Activated naive CD8-positive, alpha-beta T cell treated with anti-CD3 and anti-CD28 coated beads, Interleukin-2, amount 50 U/mL, for 24 hours (primary cell): ENCODE data around the gene KCNJ9.
A peak's percentile ranks its signal among the peaks of the same experiment; 100 is the strongest.
"Not testable (repeated sequence)": the region's sequence is repeated elsewhere in the genome, so short reads cannot be mapped to it uniquely, and the experiment has no call there.

ENCODE experiments used
- ATAC-seq: fragments of 150-1000 bp; cut with Tn5 transposase; one replicate; pipeline ENCODE4 v1.10.0; 2021
- DNase-seq: peaks from one replicate; pipeline ENCODE4 v3.0.0; 2021
- H3K27ac Mint-ChIP-seq: one replicate; pipeline ENCODE4 v1.8.0; 2021; ENCODE audit warnings: mild to moderate bottlenecking, mixed read lengths
- H3K27me3 Mint-ChIP-seq: one replicate; pipeline ENCODE4 v1.8.0; 2021; ENCODE audit warnings: mixed read lengths
- H3K36me3 Mint-ChIP-seq: one replicate; pipeline ENCODE4 v1.8.0; 2021; ENCODE audit warnings: low read depth, mixed read lengths
- H3K4me1 Mint-ChIP-seq: one replicate; pipeline ENCODE4 v1.8.0; 2021; ENCODE audit warnings: mixed read lengths
- H3K4me3 Mint-ChIP-seq: one replicate; pipeline ENCODE4 v1.8.0; 2021; ENCODE audit warnings: mild to moderate bottlenecking, moderate library complexity, mixed read lengths
- H3K9me3 Mint-ChIP-seq: one replicate; pipeline ENCODE4 v1.8.0; 2021; ENCODE audit warnings: mixed read lengths

The KCNJ9 gene

DNA sequence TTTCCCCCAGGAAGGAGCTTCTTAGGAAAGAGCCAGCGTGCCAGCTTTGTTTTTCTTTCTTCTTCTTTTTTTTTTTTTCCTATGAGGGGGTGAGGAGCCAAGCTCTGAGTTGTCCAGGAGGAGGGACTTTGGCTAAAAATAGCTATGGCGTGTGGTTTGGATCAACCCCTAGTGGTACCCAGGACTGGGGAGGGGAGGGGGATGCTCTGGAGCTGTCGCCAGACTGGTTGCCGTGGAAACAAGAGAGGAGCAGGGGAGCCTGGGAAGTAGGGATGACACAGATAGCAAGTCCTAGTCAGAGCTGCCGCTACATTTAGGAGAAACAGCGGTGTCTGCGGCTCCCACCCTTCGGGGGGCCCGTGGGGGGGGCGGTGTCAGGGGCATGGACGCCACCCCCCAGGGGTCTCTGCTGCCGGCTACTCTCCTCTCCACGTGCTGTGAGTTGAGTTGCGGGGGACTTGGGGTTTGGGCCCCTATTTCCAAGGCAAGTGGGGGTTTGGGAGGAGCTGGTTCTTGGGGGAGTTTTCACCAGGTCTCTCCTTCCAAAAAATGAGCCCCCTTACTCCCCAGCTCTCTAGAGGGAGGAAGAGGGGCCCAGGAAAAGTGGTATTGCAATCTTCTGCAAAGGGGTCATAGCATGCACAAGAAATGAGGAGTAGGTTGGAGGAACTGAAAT, at the start of gene KCNJ9:
Gene KCNJ9 (plus strand): TSS at position 278 of the 676 bp plus-strand sequence. CDS start 2,493 bp downstream, outside the sequence.
- Mint-ChIP-seq H3K27me3 (peaks cover 54% of the 10 kb centered on the region), H3K36me3 (peaks cover 13% of the 10 kb centered on the region), H3K4me3 (no peak within 1 kb of the TSS), H3K27ac (no peak within 1 kb of the TSS), H3K9me3 (no peaks in the 10 kb centered on the region), H3K4me1 (peaks cover 26% of the 10 kb centered on the region)
- ATAC-seq (no peak), DNase-seq (no peak)

DNA sequence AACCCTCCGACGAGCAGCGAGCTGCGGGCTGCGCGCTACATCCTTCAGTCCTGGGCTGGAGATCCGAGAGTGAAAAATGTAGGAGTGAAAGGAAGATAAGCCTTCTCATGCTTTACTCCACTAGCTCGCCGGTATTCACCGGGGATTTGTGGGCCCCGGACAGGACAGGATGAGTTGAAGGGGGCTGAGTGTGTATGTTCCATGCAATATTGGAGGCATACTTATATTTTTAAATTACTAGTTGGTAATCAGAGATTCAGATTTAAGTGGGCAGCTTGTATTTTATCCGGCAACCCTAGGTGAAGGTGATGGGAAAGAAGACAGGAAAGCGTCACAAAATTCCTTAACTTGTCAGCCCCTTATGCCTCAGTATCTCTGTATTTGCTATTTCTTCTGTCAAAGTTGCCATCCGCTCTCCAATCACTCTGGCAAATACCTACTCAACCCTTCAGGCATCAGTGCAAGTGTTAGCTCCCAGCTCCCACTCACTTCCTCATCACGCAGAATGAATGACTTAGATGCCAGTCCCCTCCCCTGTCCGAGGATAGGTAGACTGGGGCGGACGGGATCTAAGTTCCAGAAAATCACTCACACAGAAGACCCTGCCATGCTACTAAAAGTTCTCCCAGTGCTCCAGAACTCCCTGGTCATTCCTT, 49.0 kb upstream of the KCNJ9 start:
- peak; percentile 15 for DNase-seq
- Mint-ChIP-seq H3K4me1 (peaks cover 42% of the 10 kb centered on the region), H3K27ac (peak overlapping the region; percentile 84), H3K4me3 (peak overlapping the region; percentile 94), H3K27me3 (no peaks in the 10 kb centered on the region), H3K9me3 (no peaks in the 10 kb centered on the region), H3K36me3 (peaks cover 1% of the 10 kb centered on the region)
- no peak for ATAC-seq

DNA sequence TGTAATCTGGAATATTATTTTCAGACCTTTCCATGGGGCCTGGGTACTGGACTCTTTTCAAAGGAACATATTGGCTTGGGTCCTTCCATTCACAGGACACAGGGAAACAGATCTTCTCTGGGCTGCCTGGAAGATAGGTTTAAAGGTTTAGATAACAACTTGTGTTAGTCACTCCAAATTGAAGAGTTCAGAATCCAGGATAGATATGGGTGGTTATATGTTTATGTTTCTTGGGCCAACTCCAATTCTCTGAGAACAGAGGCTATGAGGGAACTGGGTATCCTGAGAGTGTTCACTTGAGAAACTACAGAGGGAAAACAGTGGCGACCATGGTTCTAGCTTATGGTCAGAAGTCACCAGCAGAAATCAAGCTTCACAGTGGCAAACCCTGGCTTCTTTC, 40.9 kb upstream of the KCNJ9 start:
- DNase-seq (no peak), ATAC-seq (no peak)
- Mint-ChIP-seq H3K9me3 (no peaks in the 10 kb centered on the region), H3K27ac (no peak overlapping the region), H3K36me3 (no peaks in the 10 kb centered on the region), H3K4me3 (no peak overlapping the region), H3K4me1 (no peaks in the 10 kb centered on the region), H3K27me3 (peaks cover under 1% of the 10 kb centered on the region)

DNA sequence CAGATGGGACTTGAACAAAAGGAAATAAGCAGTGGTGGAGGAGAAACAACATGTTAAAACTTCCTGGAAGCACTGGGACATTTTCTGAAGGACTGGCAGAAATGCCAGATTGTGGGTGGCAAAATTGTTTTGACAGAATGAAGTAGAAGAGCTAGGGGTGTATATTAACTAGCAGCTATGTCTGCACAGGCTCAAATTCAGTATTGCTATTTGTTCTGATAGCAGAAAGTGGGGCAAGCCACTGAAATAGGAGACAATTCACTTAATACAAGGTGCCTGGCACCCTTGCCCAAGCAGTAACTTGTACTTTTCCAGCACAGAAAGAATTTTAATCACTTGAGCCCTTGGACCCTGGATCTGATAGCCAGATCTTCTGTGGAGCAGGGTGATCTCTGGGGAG, 37.8 kb upstream of the KCNJ9 start:
- no peak overlapping the region for H3K4me3 Mint-ChIP-seq
- H3K9me3 Mint-ChIP-seq = no peaks in the 10 kb centered on the region
- H3K27ac Mint-ChIP-seq = no peak overlapping the region
- DNase-seq (no peak), ATAC-seq (no peak)
- H3K4me1 Mint-ChIP-seq = peaks cover 12% of the 10 kb centered on the region
- H3K27me3 Mint-ChIP-seq = peaks cover 4% of the 10 kb centered on the region
- no peaks in the 10 kb centered on the region for H3K36me3 Mint-ChIP-seq

DNA sequence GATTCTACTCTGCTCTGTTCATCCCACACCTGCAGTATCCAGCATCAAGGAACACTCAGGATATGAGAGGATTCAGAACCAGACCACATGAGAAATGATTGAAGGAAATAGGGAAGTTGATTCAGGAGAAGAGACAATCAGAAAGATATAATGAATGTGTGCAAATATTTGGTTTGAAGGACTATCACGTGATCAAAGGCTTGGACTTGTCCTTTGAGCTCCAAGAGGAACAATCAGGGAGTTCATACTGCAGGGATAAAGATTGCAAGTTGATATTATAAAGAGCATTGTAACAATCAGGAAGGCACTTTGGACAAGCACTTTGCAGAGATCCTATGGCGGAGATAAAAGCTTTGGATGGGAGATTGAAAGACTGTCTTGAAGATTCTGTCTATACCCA, 35.7 kb upstream of the KCNJ9 start:
- DNase-seq (no peak), ATAC-seq (no peak)
- peaks cover 12% of the 10 kb centered on the region for H3K4me1 Mint-ChIP-seq
- H3K27ac Mint-ChIP-seq = no peak overlapping the region
- H3K36me3 Mint-ChIP-seq = no peaks in the 10 kb centered on the region
- H3K9me3 Mint-ChIP-seq = no peaks in the 10 kb centered on the region
- no peak overlapping the region for H3K4me3 Mint-ChIP-seq
- peaks cover 10% of the 10 kb centered on the region for H3K27me3 Mint-ChIP-seq

DNA sequence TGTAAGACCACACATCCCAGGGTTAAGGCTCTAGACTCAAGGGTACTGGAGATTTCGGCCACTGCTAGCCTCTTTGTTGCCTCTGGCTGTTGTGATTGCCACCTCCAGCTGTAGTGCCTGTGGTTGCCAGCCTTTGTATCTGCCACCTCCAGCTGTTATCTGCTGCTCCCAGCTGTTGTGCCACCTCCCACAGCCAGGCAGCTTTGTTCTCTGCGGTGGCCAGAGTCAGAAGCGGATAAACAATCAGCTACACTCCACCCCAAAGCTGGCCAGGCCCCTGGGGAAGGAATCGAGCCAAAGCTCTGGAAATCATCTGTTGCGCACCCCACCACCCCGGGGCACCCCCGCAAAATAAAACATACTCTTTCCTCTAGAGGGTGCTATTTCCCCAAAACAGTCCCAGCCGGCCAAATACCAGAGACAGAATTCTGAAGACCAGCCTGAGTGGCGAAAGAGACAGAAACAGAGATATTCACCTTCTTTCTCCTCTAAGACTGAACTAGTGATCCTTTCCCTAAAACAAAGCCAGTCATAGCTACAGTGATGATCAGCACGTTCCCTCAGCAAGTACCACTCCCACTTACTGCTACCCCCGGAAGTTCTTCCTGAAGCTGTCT, 34.7 kb upstream of the KCNJ9 start:
- peak; percentile 76 for ATAC-seq
- H3K4me1 Mint-ChIP-seq = peaks cover 12% of the 10 kb centered on the region
- no peaks in the 10 kb centered on the region for H3K9me3 Mint-ChIP-seq
- peak; percentile 46 for DNase-seq
- no peaks in the 10 kb centered on the region for H3K36me3 Mint-ChIP-seq
- H3K27me3 Mint-ChIP-seq = peaks cover 11% of the 10 kb centered on the region
- peak overlapping the region; percentile 63 for H3K4me3 Mint-ChIP-seq
- peak overlapping the region; percentile 48 for H3K27ac Mint-ChIP-seq

DNA sequence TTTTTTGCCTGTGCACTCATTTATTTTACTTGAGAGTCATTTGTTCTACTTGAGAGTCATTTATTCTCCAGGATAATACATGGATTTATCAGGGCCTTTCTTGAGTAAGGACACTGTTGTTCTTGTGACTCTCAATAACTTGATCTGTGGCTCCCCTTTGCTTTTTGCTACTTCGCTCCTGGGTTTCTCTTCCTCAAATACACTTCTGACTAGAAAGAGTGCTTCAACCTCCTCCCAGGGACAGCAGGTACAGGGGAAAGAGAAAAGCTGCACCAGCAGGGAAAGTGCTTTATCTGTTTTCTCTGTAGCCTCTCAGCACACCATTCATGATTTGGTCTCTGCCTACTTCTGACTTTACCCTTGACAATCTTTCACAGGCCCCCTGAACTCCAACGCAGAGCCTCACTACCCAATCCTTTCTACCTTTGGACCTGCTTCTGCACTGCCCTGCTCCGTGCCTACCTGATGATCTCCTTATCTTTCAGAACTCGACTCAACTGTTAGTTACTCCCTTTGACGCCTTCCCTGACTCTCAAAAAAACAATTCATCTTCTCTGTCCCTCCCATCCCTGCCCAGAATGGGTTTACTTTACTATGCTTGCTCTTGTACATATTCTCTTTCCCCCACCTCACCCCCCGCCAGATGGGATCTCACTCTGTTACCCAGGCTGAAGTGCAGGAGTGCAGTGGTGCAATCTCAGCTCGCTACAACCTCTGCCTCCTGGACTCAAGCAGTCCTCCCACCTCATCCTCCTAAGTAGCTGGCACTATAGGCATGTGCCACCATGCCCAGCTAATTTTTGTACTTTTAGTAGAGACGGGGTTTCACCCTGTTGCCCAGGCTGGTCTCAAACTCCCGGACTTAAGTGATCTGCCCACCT, 34.0 kb upstream of the KCNJ9 start:
- DNase-seq (no peak), ATAC-seq (no peak)
- Mint-ChIP-seq H3K9me3 (no peaks in the 10 kb centered on the region), H3K27me3 (peaks cover 16% of the 10 kb centered on the region), H3K4me3 (peak overlapping the region; percentile 63), H3K36me3 (no peaks in the 10 kb centered on the region), H3K4me1 (peaks cover 12% of the 10 kb centered on the region), H3K27ac (peak overlapping the region; percentile 48)

DNA sequence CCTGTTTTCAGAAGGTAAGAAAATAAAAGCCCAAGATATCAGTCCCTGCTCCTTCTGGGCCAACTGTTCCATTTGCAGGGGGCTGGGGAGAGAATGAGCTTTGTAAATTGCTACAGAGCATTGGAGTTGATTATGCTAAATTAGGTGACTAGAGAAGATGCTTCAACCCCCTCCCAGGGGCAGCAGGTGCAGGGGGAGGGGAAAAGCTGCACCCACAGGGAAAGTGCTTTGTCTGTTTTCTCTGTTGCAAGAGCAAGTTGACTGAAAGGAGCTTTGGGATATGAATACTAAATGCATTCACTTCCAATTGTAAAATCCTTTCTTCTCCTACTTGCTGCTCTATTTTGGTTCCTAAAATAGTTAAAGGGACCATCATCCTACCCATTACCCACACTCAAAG, 33.0 kb upstream of the KCNJ9 start:
- Mint-ChIP-seq H3K4me3 (no peak overlapping the region), H3K27ac (no peak overlapping the region), H3K9me3 (no peaks in the 10 kb centered on the region), H3K36me3 (no peaks in the 10 kb centered on the region), H3K4me1 (peaks cover 12% of the 10 kb centered on the region), H3K27me3 (peaks cover 22% of the 10 kb centered on the region)
- ATAC-seq (no peak), DNase-seq (no peak)

DNA sequence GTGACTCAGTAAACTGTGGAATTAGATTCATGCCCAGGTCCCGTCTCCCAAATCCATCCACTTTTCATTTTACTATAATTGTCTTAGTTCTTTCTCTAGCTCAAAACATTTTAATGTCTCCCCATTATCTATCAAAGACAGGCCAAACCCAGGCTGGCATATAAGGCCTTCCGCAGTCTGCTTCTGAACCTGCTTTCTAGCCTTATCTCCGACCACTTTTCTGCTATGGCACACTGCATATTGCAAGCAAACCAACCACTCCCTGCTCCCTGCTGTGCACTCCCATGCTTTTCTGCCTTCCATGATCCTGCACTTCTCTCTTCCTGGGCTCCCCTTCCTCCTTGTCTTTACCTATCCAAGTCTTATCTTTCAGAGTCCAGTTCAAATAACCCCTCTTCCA, 32.2 kb upstream of the KCNJ9 start:
- Mint-ChIP-seq H3K4me3 (no peak overlapping the region), H3K9me3 (no peaks in the 10 kb centered on the region), H3K27ac (peak overlapping the region; percentile 7), H3K36me3 (no peaks in the 10 kb centered on the region), H3K27me3 (peaks cover 25% of the 10 kb centered on the region), H3K4me1 (peaks cover 12% of the 10 kb centered on the region)
- DNase-seq = no peak
- no peak for ATAC-seq

DNA sequence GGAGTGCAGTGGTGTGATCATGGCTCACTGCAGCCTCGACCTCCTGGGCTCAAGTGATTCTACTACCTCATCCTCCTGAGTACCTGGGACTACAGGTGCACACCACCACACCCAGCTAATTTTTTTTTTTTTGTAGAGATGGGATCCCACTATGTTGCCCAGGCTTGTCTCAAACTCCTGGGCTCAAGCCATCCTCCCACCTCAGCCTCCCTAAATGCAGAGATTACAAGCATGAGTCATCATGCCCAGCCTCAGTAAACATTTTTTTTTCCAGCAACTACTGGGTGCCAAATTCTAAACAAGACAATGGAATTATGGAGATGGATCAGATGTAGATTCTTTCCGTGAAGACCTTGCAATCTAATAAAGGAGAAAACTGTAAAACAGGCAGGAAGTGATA, 31.2 kb upstream of the KCNJ9 start:
- H3K27ac Mint-ChIP-seq, H3K4me3 Mint-ChIP-seq, ATAC-seq, DNase-seq, H3K36me3 Mint-ChIP-seq, H3K9me3 Mint-ChIP-seq: not testable (repeated sequence)
- peaks cover 27% of the 10 kb centered on the region for H3K27me3 Mint-ChIP-seq
- peaks cover 12% of the 10 kb centered on the region for H3K4me1 Mint-ChIP-seq

DNA sequence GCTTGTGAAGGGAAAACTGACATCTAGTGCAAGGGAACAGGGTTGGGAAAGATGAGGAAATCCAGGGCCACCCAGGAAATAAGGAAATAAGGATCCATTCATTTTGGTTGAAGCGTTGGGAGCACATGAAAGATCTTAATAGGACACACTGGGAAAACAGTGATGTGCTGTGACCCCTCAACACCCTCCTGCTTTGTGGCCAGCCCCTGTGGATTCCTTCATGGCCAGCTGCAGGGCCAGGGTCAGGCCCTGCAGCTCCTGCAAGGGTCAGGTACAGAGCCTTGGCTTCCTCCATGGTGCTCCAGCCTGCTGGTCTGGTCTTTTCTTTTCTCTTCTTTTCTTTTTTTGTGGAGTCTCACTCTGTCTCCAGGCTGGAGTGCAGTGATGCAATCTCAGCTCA, 30.7 kb upstream of the KCNJ9 start:
- Mint-ChIP-seq H3K9me3 (no peaks in the 10 kb centered on the region), H3K27me3 (peaks cover 26% of the 10 kb centered on the region), H3K27ac (no peak overlapping the region), H3K4me3 (no peak overlapping the region), H3K36me3 (no peaks in the 10 kb centered on the region), H3K4me1 (peaks cover 12% of the 10 kb centered on the region)
- DNase-seq = no peak
- ATAC-seq = no peak

DNA sequence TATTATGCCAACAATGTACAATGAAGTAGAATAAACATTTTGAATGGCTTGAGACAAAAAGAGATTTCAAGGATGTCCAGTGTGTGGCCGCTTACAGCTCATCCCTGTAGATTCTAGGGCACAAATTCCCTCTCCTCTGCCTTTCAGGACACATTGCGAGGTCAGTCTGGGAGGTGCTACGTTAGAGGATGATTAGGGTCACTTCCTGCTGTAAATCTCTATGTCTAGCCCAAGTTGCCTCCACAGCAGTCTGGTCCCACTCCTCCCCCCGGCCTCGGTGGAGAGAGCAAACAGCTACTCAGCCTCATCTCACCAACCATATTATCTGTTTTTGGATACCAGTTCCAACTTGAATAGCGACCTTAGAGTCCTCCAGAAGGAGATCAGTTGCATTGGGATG, 28.4 kb upstream of the KCNJ9 start:
- Mint-ChIP-seq H3K27me3 (peaks cover 27% of the 10 kb centered on the region), H3K9me3 (no peaks in the 10 kb centered on the region), H3K36me3 (no peaks in the 10 kb centered on the region), H3K4me1 (no peaks in the 10 kb centered on the region), H3K27ac (no peak overlapping the region), H3K4me3 (no peak overlapping the region)
- DNase-seq = no peak
- ATAC-seq = no peak

DNA sequence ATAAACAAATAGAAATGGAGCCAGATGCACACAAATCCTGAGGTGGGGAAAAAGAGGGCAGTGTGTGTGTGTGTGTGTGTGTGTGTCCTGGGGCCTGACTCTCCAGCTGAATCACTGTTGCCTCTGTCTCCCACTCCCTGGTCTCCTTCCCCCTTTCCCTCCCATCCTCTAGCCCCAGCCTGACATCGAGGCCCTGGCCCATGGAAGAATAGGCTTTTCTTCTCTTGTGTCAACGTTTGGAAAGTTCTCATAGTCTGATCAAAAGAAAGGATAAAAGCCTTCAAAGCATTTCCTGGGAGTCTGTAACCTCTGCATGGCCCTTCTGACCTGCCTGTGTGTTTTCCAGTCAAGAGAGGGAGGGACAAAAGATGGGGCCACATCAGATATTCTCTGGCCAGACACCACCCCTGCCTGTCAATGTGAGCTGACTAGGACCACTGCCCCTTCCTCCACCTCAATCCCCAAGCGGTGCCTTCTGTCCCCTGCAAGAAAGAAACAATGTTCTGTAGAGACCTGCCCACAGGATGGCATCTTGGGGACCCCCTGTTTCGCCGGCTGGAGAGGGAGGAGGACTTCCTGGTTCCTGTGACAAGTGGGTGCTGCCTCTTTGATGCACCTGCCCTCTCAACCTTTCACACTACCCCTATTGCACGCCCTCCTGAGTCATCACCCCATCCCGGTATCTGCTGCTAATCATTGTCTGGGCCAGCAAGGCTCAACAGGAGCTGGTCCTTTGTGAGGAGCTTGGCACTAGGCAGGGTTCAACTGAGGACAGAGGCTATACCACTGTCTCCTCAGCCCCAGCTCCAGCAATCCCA, 27.6 kb upstream of the KCNJ9 start:
- no peak overlapping the region for H3K4me3 Mint-ChIP-seq
- H3K4me1 Mint-ChIP-seq = no peaks in the 10 kb centered on the region
- no peaks in the 10 kb centered on the region for H3K9me3 Mint-ChIP-seq
- DNase-seq (no peak), ATAC-seq (no peak)
- H3K27me3 Mint-ChIP-seq = peaks cover 25% of the 10 kb centered on the region
- no peak overlapping the region for H3K27ac Mint-ChIP-seq
- H3K36me3 Mint-ChIP-seq = no peaks in the 10 kb centered on the region

DNA sequence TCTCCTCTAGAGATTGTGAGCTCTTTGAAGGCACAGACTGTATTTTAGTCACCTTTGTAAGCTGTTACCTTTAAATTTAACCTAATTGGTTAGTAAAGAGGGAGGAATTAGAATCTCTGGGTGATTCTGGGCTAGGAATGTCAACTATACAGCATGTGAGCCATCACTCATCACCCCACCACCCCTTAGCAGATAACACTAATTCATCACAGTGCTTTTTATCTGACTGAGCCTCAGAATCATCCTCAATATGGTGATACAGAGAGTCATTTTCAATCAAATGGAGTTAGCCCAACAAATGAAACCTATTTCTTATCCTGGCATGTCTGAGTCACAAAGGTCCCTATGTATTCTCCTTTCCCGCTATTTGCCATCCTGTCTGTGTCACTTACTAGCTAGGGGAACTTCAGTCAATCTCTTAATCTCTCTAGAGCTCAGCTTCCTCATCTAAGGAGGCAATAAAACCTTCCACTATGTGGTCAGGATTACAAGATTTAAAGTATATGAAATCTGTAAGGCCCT, 24.6 kb upstream of the KCNJ9 start:
- H3K36me3 Mint-ChIP-seq = no peaks in the 10 kb centered on the region
- DNase-seq = no peak
- no peak for ATAC-seq
- H3K9me3 Mint-ChIP-seq = no peaks in the 10 kb centered on the region
- H3K27ac Mint-ChIP-seq = no peak overlapping the region
- no peak overlapping the region for H3K4me3 Mint-ChIP-seq
- H3K4me1 Mint-ChIP-seq = no peaks in the 10 kb centered on the region
- peaks cover 19% of the 10 kb centered on the region for H3K27me3 Mint-ChIP-seq
